NCI-H1105 treated with DMSO at 0.1 percent for 48 hours (cell line): ENCODE measurements around the gene SYT1.

ENCODE experiments used
- DNase-seq: peaks from one replicate; lab custom pipeline; 2025; lab: John Stamatoyannopoulos, UW

The SYT1 gene

GRCh38 chr12:79056775-79057174, 192.2 kb downstream of the SYT1 start:
- DNase-seq = no peak

- DNase-seq = no peak
These were observed 193.0 kb downstream of the SYT1 start for GRCh38 chr12:79057540-79057939.

- DNase-seq = no peak
These were observed 193.8 kb downstream of the SYT1 start for GRCh38 chr12:79058342-79058741.

GRCh38 chr12:79059557-79059956, 195.0 kb downstream of the SYT1 start:
- no peak for DNase-seq

- DNase-seq = no peak
These were observed 198.7 kb downstream of the SYT1 start for GRCh38 chr12:79063258-79063657.

GRCh38 chr12:79067977-79068376, 203.4 kb downstream of the SYT1 start:
- DNase-seq = peak; percentile 13

GRCh38 chr12:79069009-79069408, 204.4 kb downstream of the SYT1 start:
- DNase-seq = peak; percentile 68

- DNase-seq = no peak
These were observed 206.9 kb downstream of the SYT1 start for GRCh38 chr12:79071498-79071897.

GRCh38 chr12:79073506-79073905, 208.9 kb downstream of the SYT1 start:
- no peak for DNase-seq

- DNase-seq = no peak
These were observed 218.0 kb downstream of the SYT1 start for GRCh38 chr12:79082595-79082994.

- peak; percentile 68 for DNase-seq
These were observed 218.6 kb downstream of the SYT1 start for GRCh38 chr12:79083181-79083580.

- DNase-seq = no peak
These were observed 220.6 kb downstream of the SYT1 start for GRCh38 chr12:79085106-79085682.

GRCh38 chr12:79086541-79087296, 222.1 kb downstream of the SYT1 start:
- DNase-seq = no peak

GRCh38 chr12:79098530-79098929, 234.0 kb downstream of the SYT1 start:
- peak; percentile 22 for DNase-seq

- no peak for DNase-seq
These were observed 244.4 kb downstream of the SYT1 start for GRCh38 chr12:79108962-79109361.

GRCh38 chr12:79114896-79115295, 250.3 kb downstream of the SYT1 start:
- peak; percentile 72 for DNase-seq

GRCh38 chr12:79115743-79116142, 251.2 kb downstream of the SYT1 start:
- no peak for DNase-seq

- no peak for DNase-seq
These were observed 255.2 kb downstream of the SYT1 start for GRCh38 chr12:79119796-79120195.

- DNase-seq = no peak
These were observed 256.9 kb downstream of the SYT1 start for GRCh38 chr12:79121486-79121885.

- no peak for DNase-seq
These were observed 259.8 kb downstream of the SYT1 start for GRCh38 chr12:79124385-79124784.

GRCh38 chr12:79125358-79125757, 260.8 kb downstream of the SYT1 start:
- DNase-seq = no peak

- DNase-seq = no peak
These were observed 262.7 kb downstream of the SYT1 start for GRCh38 chr12:79127271-79127751.

- no peak for DNase-seq
These were observed 264.4 kb downstream of the SYT1 start for GRCh38 chr12:79128956-79129355.

- no peak for DNase-seq
These were observed 274.3 kb downstream of the SYT1 start for GRCh38 chr12:79138872-79139271.
